LHCN-M2 (cell line): ENCODE measurements around the gene PGRMC2. TPM values are rescaled to one million over a fixed set of nuclear protein-coding genes. Genes with fewer than 3 reads are reported as not detected.
"Not testable (repeated sequence)": the region's sequence is repeated elsewhere in the genome, so short reads cannot be mapped to it uniquely, and the experiment has no call there.

Source experiments
- DNase-seq: peaks from one replicate; pipeline ENCODE4 v3.0.0-alpha.2; 2012; ENCODE audit warnings: low read depth
- total RNA-seq: library from RNA; depleted of rRNA; stranded (reverse); fragments of >200 nt; gene quantifications from 2 replicates; pipeline ENCODE4 v1.2.3, GENCODE V29; 2014

The PGRMC2 gene
- total RNA-seq, 1 experiment from 2014 or later: 23.5 TPM

GRCh38 chr4:128268970-128269369 is 18.6 kb downstream of the PGRMC2 start:
- DNase-seq: no peak

DNA sequence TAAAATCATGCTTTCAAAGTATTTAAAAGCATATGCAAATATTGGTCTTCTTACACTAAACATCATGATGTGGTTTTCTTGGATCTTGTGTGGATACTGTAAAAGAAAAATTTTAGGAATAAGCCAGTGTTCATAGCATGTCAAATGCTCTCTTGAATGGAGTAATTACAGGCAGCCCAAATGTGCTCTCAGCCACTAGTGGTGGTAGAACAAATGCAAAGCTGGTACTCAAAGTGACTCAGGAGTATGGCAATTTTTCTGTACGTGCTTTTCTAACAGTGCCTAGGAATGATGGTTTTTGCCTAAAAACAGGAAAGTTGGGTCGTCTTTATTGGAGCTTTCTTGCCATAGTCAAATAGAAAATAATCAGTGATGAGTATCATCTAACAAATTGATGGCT is 19.9 kb downstream of the PGRMC2 start:
- DNase-seq: no peak

GRCh38 chr4:128267171-128267570 is 20.4 kb downstream of the PGRMC2 start:
- DNase-seq: not testable (repeated sequence)

GRCh38 chr4:128265550-128265949 is 22.1 kb downstream of the PGRMC2 start:
- not testable (repeated sequence) for DNase-seq

DNA sequence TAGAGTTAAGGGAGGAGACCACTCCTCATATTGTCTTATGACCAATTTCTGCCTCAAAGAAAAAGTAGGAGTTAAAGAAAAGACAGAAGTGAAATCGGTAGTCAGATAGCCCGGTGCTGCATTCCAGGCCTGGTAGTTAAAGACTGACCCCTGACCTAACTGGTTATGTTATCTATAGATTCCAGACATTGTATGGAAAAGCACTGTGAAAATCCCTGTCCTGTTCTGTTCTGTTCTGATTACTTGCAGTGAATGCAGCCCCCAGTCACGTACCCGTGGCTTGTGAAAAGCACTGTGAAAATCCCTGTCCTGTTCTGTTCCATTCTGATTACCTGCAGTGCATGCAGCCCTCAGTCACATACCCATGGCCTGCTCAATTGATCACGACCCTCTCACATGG is 27.7 kb downstream of the PGRMC2 start:
- not testable (repeated sequence) for DNase-seq

GRCh38 chr4:128258166-128258565 is 29.4 kb downstream of the PGRMC2 start:
- not testable (repeated sequence) for DNase-seq

DNA sequence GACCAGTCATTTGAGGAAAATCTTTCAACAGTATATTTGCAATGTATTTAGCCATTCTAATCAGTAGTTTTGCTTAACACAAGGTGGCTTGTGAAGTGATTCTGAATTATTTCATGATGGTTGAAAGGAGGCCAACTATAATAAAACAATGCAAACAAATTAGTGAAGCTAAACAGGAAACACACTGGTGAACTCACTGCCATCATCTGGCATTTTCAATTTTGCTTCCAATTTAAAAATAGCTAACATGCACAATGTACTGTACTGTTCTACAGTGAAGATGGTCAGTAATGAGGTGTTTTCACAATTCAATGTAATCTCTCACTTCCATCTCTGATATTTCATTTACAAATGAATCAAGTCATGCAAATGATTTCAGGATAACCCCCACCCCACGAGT is 31.1 kb downstream of the PGRMC2 start:
- no peak for DNase-seq

- no peak for DNase-seq
Measured at GRCh38 chr4:128255906-128256305, 31.7 kb downstream of the PGRMC2 start.

DNA sequence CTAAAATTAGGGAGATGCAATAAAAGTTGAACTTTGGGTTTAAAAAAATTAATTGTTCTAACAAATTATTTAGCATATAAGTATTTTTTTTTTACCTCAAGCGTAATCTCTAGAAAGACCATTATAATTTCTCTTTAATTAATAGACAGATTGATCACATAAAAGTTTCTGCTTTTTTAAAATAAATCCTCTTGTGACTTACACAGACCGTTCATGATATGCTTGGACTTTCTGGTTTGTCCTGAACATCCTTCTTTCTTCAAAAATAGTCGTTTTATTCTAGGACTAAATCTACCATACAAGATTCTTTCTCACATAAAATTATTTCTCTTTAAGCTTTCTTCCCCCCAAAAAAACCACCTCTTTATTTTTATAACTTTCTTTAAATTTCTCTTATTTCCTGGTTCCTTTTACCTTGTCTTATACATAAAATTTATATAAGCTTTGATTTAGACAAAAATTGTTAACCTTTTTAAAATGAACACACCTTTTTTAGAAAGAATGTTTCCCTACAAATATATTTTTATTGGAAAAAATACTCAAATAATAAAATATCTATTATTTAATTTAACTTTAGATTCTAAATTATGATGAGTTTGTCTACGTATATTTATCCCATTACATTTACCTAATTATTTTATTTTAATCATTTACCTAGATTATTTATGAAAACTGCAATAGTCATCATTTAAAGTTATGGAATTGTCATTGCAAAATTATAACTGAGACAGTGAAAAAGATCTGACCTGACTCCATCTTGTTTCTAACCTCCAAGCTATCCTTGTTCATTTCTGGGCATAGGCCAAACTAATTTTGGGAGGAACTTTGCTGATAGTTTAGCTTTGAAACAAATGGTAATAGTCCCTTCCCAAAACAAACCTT is 37.6 kb downstream of the PGRMC2 start:
- peak; percentile 46 for DNase-seq

DNA sequence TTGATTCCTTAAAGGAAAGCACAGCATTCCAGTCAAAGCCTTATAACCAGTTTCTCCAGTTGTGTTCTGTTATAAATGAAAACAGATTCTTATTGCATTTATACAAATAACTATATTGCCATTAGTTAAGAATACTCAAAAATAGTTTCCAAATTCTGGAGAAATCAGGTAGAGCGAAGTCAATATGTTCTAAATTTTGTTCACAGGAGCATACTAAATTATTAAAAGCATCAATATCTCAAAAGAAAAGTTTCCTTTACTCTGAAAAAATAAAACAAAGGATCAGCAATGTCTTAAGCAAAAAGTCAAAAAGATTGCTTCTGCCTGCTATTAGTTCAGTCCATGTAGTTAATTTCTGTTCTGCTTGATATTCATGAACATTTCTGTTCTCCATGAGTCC is 39.7 kb downstream of the PGRMC2 start:
- no peak for DNase-seq

DNA sequence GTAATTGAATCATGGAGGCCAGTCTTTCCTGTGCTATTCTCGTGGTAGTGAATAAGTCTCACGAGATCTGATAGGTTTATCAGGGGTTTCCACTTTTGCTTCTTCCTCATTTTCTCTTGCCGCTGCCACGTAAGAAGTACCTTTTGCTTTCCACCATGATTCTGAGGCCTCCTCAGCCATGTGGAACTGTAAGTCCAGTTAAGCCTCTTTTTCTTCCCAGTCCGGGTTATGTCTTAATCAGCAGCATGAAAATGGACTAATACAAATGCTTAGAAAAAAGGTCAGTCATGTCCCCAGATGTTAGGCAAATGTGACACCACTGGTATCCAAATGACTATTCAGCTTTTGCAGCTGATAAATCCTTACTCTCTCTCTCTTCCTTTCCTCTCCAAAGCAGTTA is 42.2 kb downstream of the PGRMC2 start:
- DNase-seq: not testable (repeated sequence)

DNA sequence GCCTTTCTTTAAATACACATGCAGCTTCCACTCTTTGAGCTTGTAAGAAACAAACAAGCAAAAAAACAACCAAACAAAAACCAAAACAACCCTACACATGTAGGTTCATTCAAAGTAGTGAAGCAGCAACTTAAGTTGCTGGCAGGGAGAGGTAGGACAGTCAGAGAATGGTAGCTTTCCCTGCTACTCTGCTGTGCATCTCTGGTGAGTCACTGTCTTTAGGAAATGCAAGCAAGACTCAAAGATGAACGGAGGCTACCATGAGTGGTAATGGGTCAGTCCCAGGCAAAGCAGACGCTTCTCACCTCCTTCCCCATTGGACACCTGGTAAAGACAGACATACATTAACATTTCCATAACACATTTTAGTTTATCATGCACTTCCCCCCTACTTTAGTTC is 43.2 kb downstream of the PGRMC2 start:
- no peak for DNase-seq

DNA sequence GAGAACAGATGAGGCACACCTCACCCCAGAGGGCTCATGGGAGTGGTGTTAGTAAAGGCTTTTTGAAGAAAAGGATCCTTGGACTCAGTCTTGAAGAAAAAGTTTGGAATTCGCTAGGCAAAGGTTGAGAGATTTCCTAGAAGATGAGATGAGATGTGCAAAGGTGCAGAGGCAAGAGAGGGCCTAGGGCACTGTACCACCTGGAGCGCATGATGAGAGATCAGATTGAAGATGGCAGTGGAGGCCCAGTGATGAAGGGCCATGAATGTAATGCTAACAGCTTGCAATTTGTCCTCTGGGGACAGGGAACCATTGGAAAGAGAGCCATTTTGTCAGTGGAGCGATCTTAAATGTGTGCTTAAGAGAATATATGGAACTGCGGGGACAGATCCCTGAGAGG is 45.0 kb downstream of the PGRMC2 start:
- no peak for DNase-seq

GRCh38 chr4:128241981-128242380 is 45.6 kb downstream of the PGRMC2 start:
- no peak for DNase-seq

DNA sequence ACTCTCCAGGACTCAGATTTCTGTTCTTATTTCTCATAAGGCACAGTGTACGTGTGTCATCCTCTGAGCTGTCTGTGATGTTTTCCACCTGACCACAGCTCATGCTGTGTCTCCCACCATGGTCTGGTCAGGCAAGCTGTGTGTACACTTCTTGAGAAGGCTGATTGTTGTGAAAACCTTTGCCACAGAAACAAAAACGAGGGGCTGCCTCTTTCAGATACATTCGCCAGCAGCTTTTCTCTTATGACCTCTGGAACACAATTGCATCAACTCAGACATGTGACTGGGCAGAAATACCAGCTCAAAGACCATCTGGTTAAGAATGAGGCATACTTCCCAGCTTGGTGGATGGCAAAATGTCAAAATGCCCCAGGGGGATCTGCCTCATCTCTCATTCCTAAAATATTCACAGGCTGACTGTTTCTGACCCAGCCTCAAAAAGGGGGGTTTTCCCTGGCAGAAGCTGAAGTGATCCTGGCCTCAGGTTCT is 46.1 kb downstream of the PGRMC2 start:
- peak; percentile 98 for DNase-seq

GRCh38 chr4:128241019-128241418 is 46.6 kb downstream of the PGRMC2 start:
- DNase-seq: no peak

- DNase-seq: no peak
Measured at GRCh38 chr4:128234836-128235235, 52.8 kb downstream of the PGRMC2 start.

- DNase-seq: no peak
Measured at GRCh38 chr4:128232719-128233118, 54.9 kb downstream of the PGRMC2 start.

DNA sequence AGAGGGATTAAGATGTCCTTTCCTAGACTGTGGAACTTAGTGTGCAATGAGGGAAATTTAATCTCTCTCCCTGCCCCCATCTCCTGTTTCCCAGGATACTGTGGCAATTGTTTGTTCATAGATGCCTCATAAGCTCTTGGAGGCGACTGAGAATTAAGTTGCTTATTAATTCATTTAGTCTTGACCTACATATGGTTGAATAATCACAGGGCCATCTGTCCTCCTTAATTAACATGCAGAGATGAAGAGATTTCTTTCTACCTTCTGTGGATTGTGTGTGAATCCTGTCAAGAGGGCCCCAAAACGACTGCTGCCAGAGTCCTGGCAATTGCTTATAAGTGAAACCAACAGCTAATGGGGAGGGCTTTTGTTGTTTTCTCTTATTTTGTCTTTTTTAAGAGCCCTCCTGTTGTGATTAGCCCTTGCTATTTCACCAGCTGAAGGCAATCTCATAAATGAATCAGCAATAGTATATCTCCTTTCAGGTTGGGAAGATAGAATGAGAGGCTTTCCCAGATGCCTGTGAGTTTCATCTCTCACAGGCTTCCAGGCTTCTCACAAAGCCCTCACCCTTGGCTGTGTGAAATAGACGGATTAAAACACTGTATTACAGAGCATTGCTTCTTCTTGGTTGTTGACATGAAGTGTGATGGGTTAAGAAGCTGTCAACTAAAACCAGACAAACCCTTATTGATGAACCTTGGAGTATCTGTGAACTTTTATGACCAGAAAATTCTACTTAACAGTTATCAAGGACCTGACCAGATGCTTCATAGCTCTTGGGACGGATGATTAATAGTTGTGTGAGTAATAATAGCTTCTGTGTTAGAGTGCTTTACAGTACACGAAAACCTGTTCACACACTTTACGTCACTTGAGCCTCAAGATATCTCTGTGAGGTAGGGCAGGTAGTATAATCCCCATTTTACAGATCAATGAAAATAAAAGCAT is 58.5 kb downstream of the PGRMC2 start:
- peak; percentile 72 for DNase-seq

DNA sequence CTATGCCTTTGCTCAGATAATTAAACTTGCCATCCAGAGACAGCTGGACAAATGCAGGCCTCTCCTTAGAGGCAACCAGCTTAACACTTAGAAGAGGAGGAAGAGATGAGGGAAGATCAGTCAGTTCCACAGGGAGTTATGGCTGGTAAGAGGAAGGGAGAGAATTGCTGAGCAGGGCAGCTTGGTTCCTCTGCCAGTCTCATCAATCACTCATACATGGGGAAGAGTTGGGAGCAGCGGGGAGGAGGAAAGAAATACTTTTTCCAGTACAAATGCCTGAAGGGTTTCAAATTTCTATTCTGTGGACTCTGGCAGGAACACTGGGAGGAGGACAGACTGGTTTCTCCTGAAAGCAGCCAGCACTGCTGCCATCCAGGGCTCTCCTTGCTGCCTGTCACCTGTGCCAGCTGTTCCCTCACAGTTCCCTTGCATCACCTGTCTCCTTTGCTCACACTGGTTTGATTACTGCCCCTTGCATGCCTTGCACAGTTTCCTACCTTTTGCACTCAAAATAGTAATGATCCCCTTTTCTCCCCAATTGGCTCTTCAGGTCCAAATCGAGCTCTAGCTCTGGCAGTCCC is 59.5 kb downstream of the PGRMC2 start:
- DNase-seq: peak; percentile 70

GRCh38 chr4:128225148-128225547 is 62.5 kb downstream of the PGRMC2 start:
- DNase-seq: no peak

GRCh38 chr4:128221586-128221985 is 66.0 kb downstream of the PGRMC2 start:
- no peak for DNase-seq
